SIG-M5 treated with dmso at 0.1 percent for 504 hours (cell line): ENCODE data around the gene VPS9D1.
A peak's percentile ranks its signal among the peaks of the same experiment; 100 is the strongest.
"Not testable (repeated sequence)": the region's sequence is repeated elsewhere in the genome, so short reads cannot be mapped to it uniquely, and the experiment has no call there.

Experiments
- DNase-seq: peaks from one replicate; lab custom pipeline; 2025; ENCODE audit not compliant: unreplicated experiment; lab: John Stamatoyannopoulos, UW

VPS9D1 gene

GRCh38 chr16:89695086-89695874 is 25.4 kb downstream of the VPS9D1 start:
- no peak for DNase-seq

GRCh38 chr16:89694784-89695085 is 26.0 kb downstream of the VPS9D1 start:
- DNase-seq = not testable (repeated sequence)

- no peak for DNase-seq
Measured at GRCh38 chr16:89693931-89694783, 26.5 kb downstream of the VPS9D1 start.

GRCh38 chr16:89693289-89693731 is 27.4 kb downstream of the VPS9D1 start:
- DNase-seq = no peak

- DNase-seq = no peak
Measured at GRCh38 chr16:89691986-89692569, 28.6 kb downstream of the VPS9D1 start.

GRCh38 chr16:89691231-89691985 is 29.3 kb downstream of the VPS9D1 start:
- DNase-seq = no peak

GRCh38 chr16:89690392-89690901 is 30.3 kb downstream of the VPS9D1 start:
- DNase-seq = no peak

- DNase-seq = not testable (repeated sequence)
Measured at GRCh38 chr16:89689621-89690020, 31.1 kb downstream of the VPS9D1 start.

- no peak for DNase-seq
Measured at GRCh38 chr16:89689142-89689541, 31.6 kb downstream of the VPS9D1 start.

- no peak for DNase-seq
Measured at GRCh38 chr16:89688395-89688794, 32.3 kb downstream of the VPS9D1 start.

GRCh38 chr16:89687092-89687940 is 33.4 kb downstream of the VPS9D1 start:
- no peak for DNase-seq

- peak; percentile 86 for DNase-seq
Measured at GRCh38 chr16:89686520-89687091, 34.1 kb downstream of the VPS9D1 start, which contains the start of gene CDK10. Gene CDK10 (plus strand): TSS chr16:89686689. CDS start chr16:89686711, 22 bp downstream.

- DNase-seq = no peak
Measured at GRCh38 chr16:89685916-89686315, 34.8 kb downstream of the VPS9D1 start.

GRCh38 chr16:89678258-89678657 is 42.4 kb downstream of the VPS9D1 start:
- DNase-seq = no peak

GRCh38 chr16:89672177-89672941 is 48.3 kb downstream of the VPS9D1 start:
- DNase-seq = no peak

GRCh38 chr16:89671565-89671964 is 49.1 kb downstream of the VPS9D1 start:
- DNase-seq = not testable (repeated sequence)

GRCh38 chr16:89670496-89671431 is 49.9 kb downstream of the VPS9D1 start:
- peak; percentile 54 for DNase-seq

GRCh38 chr16:89669755-89670154 is 50.9 kb downstream of the VPS9D1 start:
- DNase-seq = no peak
